GM19351 (cell line): ENCODE measurements around the gene FNTB.

Experiments
- ATAC-seq: cut with Tn5 transposase; IDR thresholded peaks from one replicate; pipeline ENCODE4 v1.9.1; 2021; ENCODE audit warnings: mild to moderate bottlenecking, moderate library complexity; ENCODE audit not compliant: unreplicated experiment

The FNTB gene

DNA sequence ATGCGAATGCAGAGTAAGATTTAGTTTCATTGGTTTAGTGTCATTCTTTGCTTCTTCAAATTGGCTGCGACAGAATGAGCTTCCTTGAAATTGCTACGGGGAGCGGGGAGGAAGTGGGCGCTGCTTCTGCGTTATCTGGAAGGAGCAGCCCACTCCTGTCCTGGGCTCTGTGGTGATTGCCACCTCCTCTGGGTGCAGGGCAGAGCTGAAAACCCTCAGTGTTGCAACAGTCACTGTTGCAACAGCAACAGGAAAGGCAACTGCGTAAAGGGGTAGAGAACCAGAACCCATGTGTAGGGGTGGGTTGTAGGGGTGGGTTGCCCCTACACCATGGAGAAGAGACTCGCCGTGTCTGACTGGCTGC is 57.9 kb downstream of the FNTB start:
- no peak for ATAC-seq

DNA sequence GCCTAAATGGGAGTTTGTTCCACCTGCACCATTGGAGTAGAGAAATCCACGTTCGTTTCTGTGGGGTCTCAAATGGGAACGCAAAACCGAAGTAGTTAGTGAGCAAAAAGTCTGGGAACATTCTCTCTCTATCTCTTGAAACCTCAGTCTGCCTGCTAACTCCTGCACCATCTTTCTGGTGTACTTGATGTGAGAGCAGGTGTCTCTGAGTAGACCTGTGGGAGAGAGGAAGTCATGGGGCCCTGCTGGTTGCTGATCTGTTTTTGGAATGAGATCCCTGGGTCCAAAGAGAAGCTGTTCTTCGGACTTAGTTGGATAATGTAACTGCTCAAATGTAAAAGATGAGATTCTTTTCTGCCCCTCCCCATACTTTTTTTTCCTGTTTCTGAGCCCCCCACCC is 58.3 kb downstream of the FNTB start:
- no peak for ATAC-seq

DNA sequence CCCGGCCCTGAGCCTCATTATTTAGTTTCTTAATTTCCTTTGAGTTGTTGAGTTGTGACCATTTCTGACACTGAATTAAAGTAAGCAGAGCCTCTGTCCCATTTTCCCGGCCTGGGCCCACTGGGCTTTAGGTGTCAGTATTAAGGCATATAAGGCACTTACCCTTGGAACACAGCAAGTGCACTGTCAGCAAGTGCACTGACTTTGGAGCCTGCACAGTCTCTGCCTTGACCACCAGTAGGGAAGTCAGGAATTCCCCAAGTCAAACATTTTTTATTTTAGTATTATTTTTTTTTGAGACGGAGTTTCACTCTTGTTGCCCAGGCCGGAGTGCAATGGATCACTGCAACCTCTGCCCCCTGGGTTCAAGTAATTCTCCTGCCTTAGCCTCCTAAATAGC is 59.0 kb downstream of the FNTB start:
- no peak for ATAC-seq

DNA sequence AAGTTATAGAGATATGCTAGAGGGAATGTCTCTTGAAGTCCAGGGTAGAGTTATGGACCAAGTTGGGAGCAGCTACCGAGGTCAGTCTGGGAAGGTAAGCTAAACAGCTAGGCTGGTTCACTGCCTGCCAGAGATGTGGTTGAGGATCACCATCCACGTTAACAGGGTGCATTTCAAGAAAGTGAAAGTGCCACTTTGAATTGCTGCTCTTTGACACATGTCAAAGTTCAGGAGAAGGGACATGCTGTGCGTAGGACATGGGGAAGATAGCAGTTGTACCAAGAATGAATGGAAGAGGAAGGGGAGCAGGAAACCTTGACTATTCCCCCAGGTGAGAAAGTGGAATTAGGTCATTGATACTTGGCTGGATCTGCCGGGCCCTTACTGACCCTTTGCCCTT is 66.1 kb downstream of the FNTB start:
- no peak for ATAC-seq

DNA sequence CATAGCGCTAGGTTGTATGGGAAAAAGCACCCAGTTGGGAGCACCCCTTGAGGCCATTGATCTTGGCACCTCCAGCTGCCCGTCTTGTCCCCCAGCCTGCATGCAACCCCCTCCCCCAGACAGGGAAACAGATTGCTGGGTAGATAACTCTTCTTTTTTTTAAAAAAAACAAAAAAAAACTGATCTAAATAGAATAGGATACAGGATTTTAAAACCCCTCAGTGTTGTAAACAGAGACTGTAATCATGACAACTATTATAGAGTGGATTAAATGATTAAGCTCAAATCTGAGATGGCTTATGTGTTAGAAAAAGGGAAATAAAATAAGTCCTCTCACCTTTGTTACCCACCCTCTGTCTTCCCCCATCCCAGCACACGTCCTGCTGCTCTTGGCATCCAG is 66.8 kb downstream of the FNTB start:
- no peak for ATAC-seq

DNA sequence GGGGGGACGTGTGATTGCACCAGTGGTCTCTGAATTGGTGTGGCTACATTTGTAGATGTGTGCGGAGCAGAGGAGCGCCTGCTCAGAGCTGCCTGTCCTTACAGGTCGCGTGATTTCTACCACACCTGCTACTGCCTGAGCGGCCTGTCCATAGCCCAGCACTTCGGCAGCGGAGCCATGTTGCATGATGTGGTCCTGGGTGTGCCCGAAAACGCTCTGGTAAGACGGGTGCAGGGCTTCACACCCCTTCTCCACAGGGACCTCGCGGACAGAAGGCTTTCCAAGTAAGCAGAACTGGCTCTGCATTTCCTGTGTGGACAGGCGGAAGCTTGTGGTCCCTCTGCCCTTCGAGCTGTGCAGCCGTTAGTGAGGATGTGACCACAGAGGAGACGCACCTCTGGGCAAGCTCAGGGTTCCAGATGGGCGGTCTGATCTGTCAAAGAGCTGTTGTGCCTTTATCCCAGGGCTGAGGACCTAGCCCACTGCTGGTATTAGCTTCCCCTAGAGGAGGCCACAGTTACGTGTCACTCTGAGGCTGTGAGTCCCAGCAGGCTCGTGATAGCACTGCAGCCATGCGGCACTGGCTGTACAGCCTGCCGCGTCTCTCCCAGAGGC is 67.9 kb downstream of the FNTB start:
- no peak for ATAC-seq

DNA sequence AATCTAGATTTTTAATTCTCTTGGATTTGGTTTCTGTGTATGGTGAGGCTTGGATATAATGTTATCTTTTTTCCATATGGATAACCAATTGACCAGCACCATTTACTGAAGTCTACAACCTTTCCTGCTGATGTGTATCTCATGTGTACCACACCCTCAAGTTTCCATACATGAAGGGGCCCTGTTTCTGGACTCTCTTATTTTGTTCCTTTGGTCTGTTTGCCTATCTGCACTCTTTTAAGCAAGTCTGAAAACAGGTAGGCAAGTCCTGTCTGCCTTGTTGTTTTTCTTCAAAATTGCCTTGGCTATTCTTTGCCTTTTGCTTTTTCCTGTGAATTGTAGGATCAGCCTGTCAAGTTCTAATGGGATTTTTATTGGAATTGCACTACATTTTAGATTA is 71.0 kb downstream of the FNTB start:
- ATAC-seq: no peak

DNA sequence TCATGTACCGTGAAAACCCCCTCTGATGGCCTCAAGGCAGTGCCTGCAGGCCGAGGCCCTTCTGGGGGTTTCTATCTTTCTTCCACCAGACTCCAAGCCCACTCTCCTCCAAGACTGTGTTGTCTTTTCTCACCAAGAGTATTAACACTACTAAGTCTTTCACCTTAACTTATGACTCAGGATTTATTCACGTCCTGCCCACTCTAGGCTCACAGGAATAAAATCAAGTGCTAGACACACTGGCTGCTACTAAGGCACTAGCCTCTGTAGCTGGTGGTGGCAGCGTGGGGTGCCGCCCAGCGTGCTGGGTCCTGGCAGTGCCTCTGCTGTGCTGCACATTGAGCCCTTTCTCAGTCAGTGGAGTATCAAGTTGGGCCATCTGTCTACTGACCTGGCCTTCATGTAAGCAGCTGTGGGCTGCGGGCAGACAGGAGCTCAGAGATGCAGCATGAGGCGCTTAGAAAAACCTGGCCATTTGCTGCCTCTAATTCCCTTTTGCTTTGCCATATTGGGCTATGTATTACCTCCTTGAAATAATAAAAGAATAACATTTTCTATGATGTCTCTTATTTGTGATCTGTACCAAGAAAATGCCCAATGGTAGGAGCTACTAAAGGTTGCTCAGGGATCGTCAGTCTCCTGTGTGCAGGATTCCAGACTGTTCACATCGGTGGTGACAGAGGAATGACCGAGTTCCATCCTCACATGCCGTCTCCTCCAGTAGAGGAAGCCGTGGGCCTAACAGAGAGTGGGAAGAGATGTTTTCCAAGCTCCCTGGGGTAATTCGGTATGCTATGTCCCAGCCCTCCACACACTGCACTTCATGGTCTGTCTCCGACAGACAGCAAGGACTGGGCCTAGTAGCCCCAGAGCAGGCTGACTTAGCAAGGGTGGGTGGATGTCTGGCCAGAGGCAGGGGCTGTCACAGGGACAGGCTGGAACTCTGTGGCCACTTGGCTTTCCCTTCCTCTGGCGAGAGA is 75.7 kb downstream of the FNTB start:
- ATAC-seq: no peak

DNA sequence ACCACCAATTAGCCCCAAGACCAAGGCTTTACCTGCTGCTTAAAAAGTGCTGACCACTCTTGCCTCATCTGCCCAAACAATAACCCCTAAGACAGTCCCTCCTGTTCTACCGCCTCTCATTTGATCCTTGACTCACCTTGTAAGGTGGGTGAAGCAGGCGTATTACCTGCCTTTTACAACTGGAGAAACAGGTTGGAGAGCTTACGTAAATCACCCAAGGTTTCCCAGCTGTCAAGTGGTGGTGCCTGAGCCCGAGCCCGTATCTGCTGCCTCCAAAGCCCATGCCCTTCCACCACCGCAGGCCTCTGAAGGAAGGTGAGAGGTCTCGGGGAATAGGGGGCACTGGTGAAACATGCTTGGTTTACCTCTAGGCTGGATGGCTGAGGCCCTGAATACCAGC is 79.0 kb downstream of the FNTB start:
- no peak for ATAC-seq

DNA sequence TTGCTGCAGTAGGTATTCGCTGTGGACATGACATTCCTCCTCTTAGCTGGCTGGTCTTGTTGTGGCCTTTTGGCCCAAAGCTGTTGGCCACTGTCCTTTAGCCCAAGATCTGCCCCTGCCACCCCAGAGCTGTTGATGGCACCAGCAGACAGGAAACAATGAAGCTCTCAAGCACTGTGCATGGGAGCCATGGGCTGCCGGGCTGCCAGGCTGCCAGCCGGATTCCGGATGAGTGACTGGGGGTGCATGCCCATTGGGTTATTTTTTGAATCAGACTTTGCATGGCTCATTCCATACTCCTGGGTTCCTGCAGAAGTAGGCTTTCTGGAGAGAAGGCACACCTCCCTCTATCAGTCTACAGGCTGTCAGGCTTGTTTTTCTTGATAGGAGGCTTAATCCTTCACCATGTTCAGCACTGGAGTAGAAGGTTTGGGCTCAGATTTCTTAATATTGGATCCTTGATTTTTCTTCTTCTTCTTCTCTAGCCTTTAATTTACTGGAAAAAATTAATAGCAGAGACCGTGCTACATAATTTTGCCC is 83.2 kb downstream of the FNTB start:
- no peak for ATAC-seq

DNA sequence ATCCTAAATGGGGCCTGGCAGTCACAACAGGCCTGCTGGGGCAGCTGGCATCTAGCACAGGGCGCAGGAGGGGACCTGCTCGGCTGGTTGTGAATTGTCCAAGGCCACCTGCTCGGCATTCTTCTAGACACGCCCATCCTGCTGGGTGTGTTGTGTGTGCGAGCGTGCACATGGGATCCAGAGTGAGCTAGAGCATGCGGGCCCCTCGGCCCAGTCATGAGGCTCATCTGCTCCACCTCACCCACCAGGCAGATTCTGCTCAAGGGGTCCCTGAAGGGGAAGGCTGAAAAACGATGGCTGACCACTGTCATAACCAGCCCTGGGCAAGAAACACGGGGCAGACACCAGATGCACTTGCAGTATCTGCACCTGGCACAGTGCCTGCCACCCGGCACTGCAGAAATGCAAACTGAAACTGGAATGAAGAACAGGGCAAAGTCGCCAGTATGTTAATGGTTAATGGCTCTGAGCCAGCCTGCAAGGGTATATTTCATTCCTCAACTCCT is 83.8 kb downstream of the FNTB start:
- no peak for ATAC-seq

DNA sequence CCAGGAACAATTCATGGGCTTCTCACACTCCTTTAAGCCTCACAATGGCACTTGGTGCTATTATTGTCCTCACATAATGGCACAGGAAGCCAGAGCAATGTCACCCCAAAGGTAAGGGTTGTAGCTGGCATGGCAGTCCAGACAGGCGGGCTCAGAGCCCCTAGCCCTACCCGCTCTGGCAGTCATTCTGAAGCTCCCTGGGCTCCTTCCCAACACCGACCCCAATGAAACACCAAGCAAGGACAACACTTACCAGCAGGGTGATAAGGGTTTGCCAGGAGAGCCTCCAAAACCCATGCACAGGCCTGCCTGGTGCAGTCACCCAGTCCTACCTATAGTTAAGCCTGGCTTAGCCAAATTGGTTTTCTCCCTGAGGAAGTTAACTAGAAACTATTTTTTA is 84.8 kb downstream of the FNTB start:
- no peak for ATAC-seq

DNA sequence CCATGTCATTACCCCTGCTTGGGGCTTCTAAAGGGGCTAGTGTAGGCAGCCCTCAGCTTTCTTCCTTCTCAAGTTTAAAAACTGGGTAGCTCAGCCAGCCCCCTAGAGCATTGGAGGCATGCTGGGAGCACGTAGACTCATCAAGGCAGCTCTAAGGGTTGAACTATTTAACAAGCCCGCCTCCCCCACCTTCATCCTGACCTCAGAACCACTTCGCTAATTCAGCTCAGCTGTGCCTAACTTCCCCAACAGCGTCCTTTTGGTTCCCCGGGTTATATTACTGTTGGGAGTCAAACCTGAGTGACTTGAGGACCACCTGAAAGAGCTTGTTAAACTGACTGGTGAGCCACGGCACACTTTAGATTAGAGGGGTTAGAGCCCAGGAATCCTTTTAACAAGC is 85.6 kb downstream of the FNTB start:
- ATAC-seq: no peak

DNA sequence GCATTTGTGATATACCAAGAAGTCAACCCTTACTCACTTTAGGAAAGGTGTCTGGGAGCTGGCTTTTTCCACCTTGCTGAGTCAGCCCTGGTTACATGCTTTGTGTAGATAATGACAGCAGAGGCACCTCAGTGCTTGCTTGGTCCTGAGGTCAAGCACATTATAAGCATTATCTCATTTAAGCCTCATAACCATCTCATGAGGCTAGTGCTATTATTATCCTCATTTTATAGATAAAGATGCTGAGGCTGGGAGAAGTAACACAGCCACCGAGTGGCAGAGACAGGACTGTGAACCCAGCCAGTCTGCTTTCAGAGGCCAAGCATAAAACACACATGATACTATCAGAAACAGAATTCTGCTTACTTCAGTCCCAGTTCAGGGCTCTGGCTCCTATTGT is 86.2 kb downstream of the FNTB start:
- ATAC-seq: no peak

DNA sequence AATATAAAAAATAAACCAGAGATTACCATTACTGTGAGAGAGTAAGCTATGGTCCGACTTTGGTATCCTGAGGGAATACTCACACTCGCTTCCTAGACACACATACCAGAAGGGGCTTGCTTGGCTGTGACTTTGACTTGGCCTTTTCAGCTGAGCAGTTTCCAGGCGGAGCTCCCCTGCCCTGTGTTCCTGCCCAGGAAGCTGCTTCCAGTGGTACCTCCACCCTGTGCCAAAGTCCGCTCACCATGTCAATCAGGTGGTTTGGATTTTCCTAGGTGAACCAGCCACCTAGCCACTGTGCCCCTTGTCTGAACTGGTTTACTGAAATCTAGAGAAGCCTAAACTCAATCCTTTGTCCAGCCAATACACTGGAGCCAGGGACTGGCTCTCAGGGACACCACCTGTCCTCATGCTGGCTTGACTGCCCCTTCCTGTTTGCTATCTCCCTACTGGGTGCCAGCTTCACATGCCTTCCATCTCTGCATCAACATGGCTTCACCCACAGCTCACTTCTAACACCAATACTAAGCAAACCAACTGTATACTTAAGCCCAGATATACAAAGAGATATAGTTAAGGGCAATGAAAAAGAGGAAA is 87.0 kb downstream of the FNTB start:
- no peak for ATAC-seq

DNA sequence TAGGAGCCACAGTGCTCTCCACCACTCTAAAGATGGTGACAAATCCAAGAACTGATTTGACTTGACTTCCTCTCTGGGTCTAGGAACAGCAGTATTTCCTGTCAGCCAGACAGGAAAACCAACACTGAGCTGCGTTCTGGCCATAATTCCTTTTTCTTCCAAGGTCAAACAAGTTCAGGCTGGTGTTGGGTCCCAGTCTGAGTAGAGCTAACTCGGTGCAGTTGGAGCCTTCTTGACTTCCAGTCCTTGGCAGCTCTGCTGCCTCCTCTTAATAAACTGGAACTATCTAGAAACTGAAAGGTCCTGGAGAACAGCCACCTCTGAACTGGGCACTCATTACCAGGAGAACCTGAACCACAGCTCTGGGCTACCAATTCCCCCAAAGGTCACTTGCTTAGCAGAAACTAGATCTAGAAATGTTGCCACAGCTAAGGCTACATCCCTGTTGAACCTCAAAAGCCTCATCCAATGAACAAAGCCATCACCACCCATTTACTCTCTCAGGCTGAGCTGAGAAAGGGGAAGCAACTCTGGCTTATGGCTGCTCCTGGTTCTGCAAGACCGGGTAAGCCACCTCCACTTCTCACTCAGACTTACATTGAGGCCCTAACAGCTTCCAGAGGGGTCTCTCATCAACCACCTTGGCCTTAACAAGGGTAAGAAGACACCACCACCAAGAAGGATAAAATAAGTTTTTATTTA is 87.9 kb downstream of the FNTB start:
- no peak for ATAC-seq

DNA sequence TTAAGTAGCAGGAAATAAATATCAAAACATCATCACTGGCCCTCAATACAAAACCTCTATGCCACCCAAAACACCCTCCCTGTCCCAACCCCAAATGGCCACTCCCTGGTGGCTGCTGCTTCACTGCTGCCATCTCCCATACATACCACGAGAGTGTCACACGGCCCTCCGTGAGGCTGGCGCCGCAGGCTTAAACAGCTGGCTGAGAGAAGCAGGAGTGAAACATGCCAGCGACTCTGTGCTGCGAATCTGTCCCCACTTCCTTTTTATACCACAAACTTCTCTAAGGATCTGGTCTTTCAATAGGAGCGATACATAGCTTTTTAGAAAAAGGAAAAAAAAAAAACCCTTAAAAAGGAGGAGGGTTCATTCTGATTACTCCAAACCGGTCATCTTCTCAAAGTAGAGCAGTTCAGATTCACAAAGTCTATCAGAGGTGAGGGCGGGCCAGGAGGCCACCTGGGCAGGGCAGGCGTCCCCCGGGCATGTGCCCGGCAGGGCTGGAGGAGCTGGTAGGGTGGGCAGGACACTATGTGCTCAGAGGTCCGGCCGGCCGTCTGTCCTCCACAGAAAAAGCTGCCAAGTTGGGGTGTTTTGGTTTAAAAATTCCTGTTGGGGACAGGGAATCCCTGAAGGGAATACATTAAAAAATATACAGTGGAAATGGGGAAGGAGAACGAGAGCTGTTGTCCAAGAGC is 89.1 kb downstream of the FNTB start:
- ATAC-seq: no peak

DNA sequence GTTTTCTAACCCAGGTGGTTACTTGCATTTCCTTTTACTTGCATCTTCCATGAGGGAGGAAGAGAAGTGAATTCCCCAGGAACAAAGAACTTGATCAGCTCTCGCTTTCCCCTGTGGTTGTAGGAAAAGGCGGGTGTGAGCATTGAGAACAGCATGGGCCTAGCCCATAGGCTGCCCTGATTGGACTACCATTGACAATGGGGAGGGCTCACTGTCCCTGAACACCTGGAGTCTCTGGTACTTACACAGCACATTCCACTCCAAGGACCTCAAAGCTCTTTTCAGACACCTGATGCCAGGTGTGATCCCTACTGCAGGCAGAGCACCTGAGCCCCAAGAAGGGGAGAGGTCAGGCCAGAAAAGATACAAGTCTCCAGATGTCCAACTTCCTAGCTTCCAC is 90.6 kb downstream of the FNTB start:
- ATAC-seq: no peak

DNA sequence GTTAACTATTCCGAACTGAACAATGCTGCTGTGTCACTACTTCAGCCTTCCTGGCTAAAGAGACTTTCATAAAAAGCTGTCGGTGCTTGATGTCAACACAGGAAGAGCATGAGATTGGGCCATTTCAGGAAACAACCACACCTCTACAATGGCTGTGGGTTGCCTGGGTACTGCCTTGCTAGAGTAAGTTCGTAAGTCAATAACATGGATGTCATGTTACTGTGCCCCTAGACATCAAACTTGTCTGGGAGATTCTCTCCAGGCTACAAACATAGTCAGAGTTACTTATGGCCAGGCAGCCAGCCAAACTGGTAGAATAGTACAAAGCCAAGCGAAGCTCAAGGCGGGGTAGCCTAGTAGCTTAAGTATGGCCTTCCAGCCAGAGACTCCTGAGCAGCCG is 92.5 kb downstream of the FNTB start:
- ATAC-seq: no peak

DNA sequence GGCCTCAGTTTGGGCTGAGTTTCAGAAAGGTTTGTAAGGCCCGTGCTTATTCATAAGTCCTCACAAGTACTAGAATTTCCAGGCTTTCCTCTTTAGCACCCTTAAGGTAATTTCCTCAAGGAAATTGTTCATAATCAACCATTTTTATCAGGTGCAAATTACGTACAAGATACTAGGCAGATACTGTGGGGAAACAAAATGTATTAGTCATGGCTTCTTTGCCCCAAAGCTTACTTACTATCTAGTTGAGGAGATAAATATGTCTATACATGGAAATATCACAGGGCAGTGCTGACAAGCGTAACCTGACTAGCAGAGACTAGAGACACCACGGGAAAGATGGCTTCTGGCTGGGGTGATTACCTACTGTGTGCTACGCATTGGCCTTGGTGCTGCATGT is 93.1 kb downstream of the FNTB start:
- no peak for ATAC-seq
